GM13977 (cell line): ENCODE results near the gene SERPINB7.

Source experiments
- DNase-seq: peaks from one replicate; pipeline ENCODE4 v3.0.0; 2012; ENCODE audit warnings: low spot score
- CTCF ChIP-seq: IDR thresholded peaks from 2 replicates; pipeline ENCODE4 v1.5.1; 2012; ENCODE audit warnings: mild to moderate bottlenecking, control low read depth; ENCODE audit not compliant: insufficient read depth; ENCODE audit errors: extremely low read depth, missing control alignments
- in situ Hi-C: fragments of 300-500 bp; cut with MboI; formaldehyde crosslinking; loops from one replicate; pipeline ENCODE4 v1.12.0; 2022; ENCODE audit warnings: low sequenced_read_pairs, low pct_unique_long_range_greater_than_20kb, mixed read lengths, inconsistent platforms; ENCODE audit not compliant: unreplicated experiment

SERPINB7 gene

GRCh38 chr18:63799189-63799588 is 24.0 kb downstream of the SERPINB7 start:
- no peak for TF ChIP-seq CTCF
- DNase-seq, result no peak
- in situ Hi-C loops, result no loop called here

- TF ChIP-seq CTCF, result no peak
These were observed 26.1 kb downstream of the SERPINB7 start for GRCh38 chr18:63801343-63801742.

GRCh38 chr18:63808125-63808524 is 32.9 kb downstream of the SERPINB7 start:
- TF ChIP-seq CTCF, result no peak
- in situ Hi-C loops, result no loop called here
- DNase-seq, result no peak

More at GRCh38 chr18:63801343-63801742, 26.1 kb downstream of the SERPINB7 start:
- DNase-seq, result no peak
- in situ Hi-C loops, result no loop called here

GRCh38 chr18:63817441-63818051 is 42.3 kb downstream of the SERPINB7 start:
- DNase-seq, result no peak
- in situ Hi-C loops, result no loop called here
- TF ChIP-seq CTCF, result no peak

GRCh38 chr18:63818212-63818611 is 43.0 kb downstream of the SERPINB7 start:
- TF ChIP-seq CTCF, result no peak
- in situ Hi-C loops, result no loop called here
- DNase-seq, result no peak

GRCh38 chr18:63819786-63820185 is 44.6 kb downstream of the SERPINB7 start:
- no peak for TF ChIP-seq CTCF
- in situ Hi-C loops, result no loop called here
- DNase-seq, result no peak
